ENCODE results near the gene GJB2.

The GJB2 gene

GRCh38 chr13:20161951-20162300 is 30.8 kb downstream of the GJB2 start:
- Histone ChIP-seq H2AFZ (ENCODE audit: low read depth, low read length) (no peak overlapping the region), H2AK5ac (ENCODE audit: low read length, severe bottlenecking) (no peak overlapping the region), H3K4ac (ENCODE audit: low read depth in 1 of 2, low read length in 2 of 2) (no peak overlapping the region), H3K27ac (ENCODE audit: low read length, poor library complexity, severe bottlenecking) (no peak overlapping the region), H2BK15ac (ENCODE audit: low read depth, poor library complexity, severe bottlenecking) (no peak overlapping the region), H3K4me3 (ENCODE audit: insufficient read depth in 1 of 2, low read depth in 1 of 2, low read length in 2 of 2) (no peak overlapping the region), H3K9ac (ENCODE audit: low read length) (no peak overlapping the region), H2BK12ac (ENCODE audit: low read length in 2 of 2) (no peak overlapping the region), H4K91ac (ENCODE audit: low read length) (no peak overlapping the region), H3K18ac (ENCODE audit: low read depth in 1 of 2, low read length in 2 of 2) (no peak overlapping the region), H3K9me3 (ENCODE audit: control insufficient read depth, low read length) (no peaks in the 10 kb centered on the region), H3K27me3 (ENCODE audit: control insufficient read depth in 1 of 2, insufficient read depth in 1 of 2, low read length in 2 of 2) (peaks cover 38 to 59% of the 10 kb centered on the region in 2 experiments), H3K4me2 (ENCODE audit: low read length, poor library complexity, severe bottlenecking) (no peak overlapping the region), H4K8ac (ENCODE audit: low read length) (no peak overlapping the region), H2BK5ac (ENCODE audit: low read depth, low read length, poor library complexity, severe bottlenecking) (no peak overlapping the region), H3K4me1 (ENCODE audit: control insufficient read depth, insufficient read depth, low read depth, low read length) (peaks cover 16% of the 10 kb centered on the region), H3K79me1 (replicated peaks; ENCODE audit: low read length, poor library complexity, severe bottlenecking) (no peaks in the 10 kb centered on the region), H3K23ac (ENCODE audit: low read length in 2 of 2) (no peak overlapping the region), H3K36me3 (ENCODE audit: control insufficient read depth in 1 of 2, insufficient read depth in 2 of 2, low read depth in 1 of 2, low read length in 2 of 2) (peaks cover 0 to 7% of the 10 kb centered on the region in 2 experiments), H3K14ac (ENCODE audit: low read length in 2 of 2) (no peak overlapping the region), H2BK120ac (ENCODE audit: low read depth, low read length) (no peak overlapping the region)
- 56% methylated on average over 16 of the region's 16 CpGs for WGBS
- no peak for DNase-seq

- H2BK12ac ChIP-seq (ENCODE audit: low read length in 2 of 2): no peak overlapping the region
- no peak overlapping the region for H2AK5ac ChIP-seq (ENCODE audit: low read length, severe bottlenecking)
- H3K4me1 ChIP-seq (ENCODE audit: control insufficient read depth, insufficient read depth, low read depth, low read length): peaks cover 16% of the 10 kb centered on the region
- H4K8ac ChIP-seq (ENCODE audit: low read length): peak overlapping the region; percentile 9
- H3K18ac ChIP-seq (ENCODE audit: low read depth in 1 of 2, low read length in 2 of 2): peak overlapping the region in 1 of 2 experiments; percentile 56
- no peak overlapping the region for H2BK5ac ChIP-seq (ENCODE audit: low read depth, low read length, poor library complexity, severe bottlenecking)
- no peak overlapping the region for H3K4ac ChIP-seq (ENCODE audit: low read depth in 1 of 2, low read length in 2 of 2)
- H2BK15ac ChIP-seq (ENCODE audit: low read depth, poor library complexity, severe bottlenecking): no peak overlapping the region
- H2AFZ ChIP-seq (ENCODE audit: low read depth, low read length): peak overlapping the region; percentile 39
- H3K4me3 ChIP-seq (ENCODE audit: insufficient read depth in 1 of 2, low read depth in 1 of 2, low read length in 2 of 2): peak overlapping the region; percentile 64 to 75
- H3K36me3 ChIP-seq (ENCODE audit: control insufficient read depth in 1 of 2, insufficient read depth in 2 of 2, low read depth in 1 of 2, low read length in 2 of 2): peaks cover 0 to 7% of the 10 kb centered on the region in 2 experiments
- H3K79me1 ChIP-seq (replicated peaks; ENCODE audit: low read length, poor library complexity, severe bottlenecking): no peaks in the 10 kb centered on the region
- H3K23ac ChIP-seq (ENCODE audit: low read length in 2 of 2): peak overlapping the region in 1 of 2 experiments; percentile 40
- WGBS: 6% methylated on average over 71 of the region's 79 CpGs
- H3K14ac ChIP-seq (ENCODE audit: low read length in 2 of 2): no peak overlapping the region
- no peaks in the 10 kb centered on the region for H3K9me3 ChIP-seq (ENCODE audit: control insufficient read depth, low read length)
- H3K27ac ChIP-seq (ENCODE audit: low read length, poor library complexity, severe bottlenecking): no peak overlapping the region
- H3K27me3 ChIP-seq (ENCODE audit: control insufficient read depth in 1 of 2, insufficient read depth in 1 of 2, low read length in 2 of 2): peaks cover 33 to 59% of the 10 kb centered on the region in 2 experiments
- no peak overlapping the region for H4K91ac ChIP-seq (ENCODE audit: low read length)
- peak overlapping the region; percentile 72 for H3K4me2 ChIP-seq (ENCODE audit: low read length, poor library complexity, severe bottlenecking)
- H3K9ac ChIP-seq (ENCODE audit: low read length): no peak overlapping the region
- H2BK120ac ChIP-seq (ENCODE audit: low read depth, low read length): no peak overlapping the region
- DNase-seq: no peak
These were observed 31.3 kb downstream of the GJB2 start for GRCh38 chr13:20161275-20161950.

- Histone ChIP-seq H3K4ac (ENCODE audit: low read depth in 1 of 2, low read length in 2 of 2) (no peak within 1 kb of the TSS), H2BK120ac (ENCODE audit: low read depth, low read length) (no peak within 1 kb of the TSS), H2BK5ac (ENCODE audit: low read depth, low read length, poor library complexity, severe bottlenecking) (no peak within 1 kb of the TSS), H2BK12ac (ENCODE audit: low read length in 2 of 2) (no peak within 1 kb of the TSS), H2AFZ (ENCODE audit: low read depth, low read length) (peak within 1 kb of the TSS; percentile 39), H2AK5ac (ENCODE audit: low read length, severe bottlenecking) (no peak within 1 kb of the TSS), H3K36me3 (ENCODE audit: control insufficient read depth in 1 of 2, insufficient read depth in 2 of 2, low read depth in 1 of 2, low read length in 2 of 2) (peaks cover 0 to 7% of the 10 kb centered on the region in 2 experiments), H4K91ac (ENCODE audit: low read length) (no peak within 1 kb of the TSS), H3K4me3 (ENCODE audit: insufficient read depth in 1 of 2, low read depth in 1 of 2, low read length in 2 of 2) (peak within 1 kb of the TSS; percentile 64 to 75), H3K23ac (ENCODE audit: low read length in 2 of 2) (peak within 1 kb of the TSS in 1 of 2 experiments; percentile 40), H3K27me3 (ENCODE audit: control insufficient read depth in 1 of 2, insufficient read depth in 1 of 2, low read length in 2 of 2) (peaks cover 27 to 51% of the 10 kb centered on the region in 2 experiments), H3K4me1 (ENCODE audit: control insufficient read depth, insufficient read depth, low read depth, low read length) (peaks cover 16% of the 10 kb centered on the region), H2BK15ac (ENCODE audit: low read depth, poor library complexity, severe bottlenecking) (no peak within 1 kb of the TSS), H3K4me2 (ENCODE audit: low read length, poor library complexity, severe bottlenecking) (peak within 1 kb of the TSS; percentile 72), H3K27ac (ENCODE audit: low read length, poor library complexity, severe bottlenecking) (no peak within 1 kb of the TSS), H3K9me3 (ENCODE audit: control insufficient read depth, low read length) (no peaks in the 10 kb centered on the region), H3K9ac (ENCODE audit: low read length) (peak within 1 kb of the TSS; percentile 43), H3K18ac (ENCODE audit: low read depth in 1 of 2, low read length in 2 of 2) (peak within 1 kb of the TSS in 1 of 2 experiments; percentile 56), H3K79me1 (replicated peaks; ENCODE audit: low read length, poor library complexity, severe bottlenecking) (no peaks in the 10 kb centered on the region), H4K8ac (ENCODE audit: low read length) (peak within 1 kb of the TSS; percentile 42), H3K14ac (ENCODE audit: low read length in 2 of 2) (peak within 1 kb of the TSS in 1 of 2 experiments; percentile 48)
- DNase-seq: peak; percentile 40
- WGBS: under 1% methylated on average over 67 of the region's 93 CpGs
These were observed 32.1 kb downstream of the GJB2 start, which contains the start of gene GJA3 for GRCh38 chr13:20160306-20161274. Gene GJA3, minus strand, starts transcription at chr13:20161052. Its CDS starts 17,764 bp downstream, at chr13:20143288.
